ENCODE results near the gene DNAJC10.

The DNAJC10 gene

DNA sequence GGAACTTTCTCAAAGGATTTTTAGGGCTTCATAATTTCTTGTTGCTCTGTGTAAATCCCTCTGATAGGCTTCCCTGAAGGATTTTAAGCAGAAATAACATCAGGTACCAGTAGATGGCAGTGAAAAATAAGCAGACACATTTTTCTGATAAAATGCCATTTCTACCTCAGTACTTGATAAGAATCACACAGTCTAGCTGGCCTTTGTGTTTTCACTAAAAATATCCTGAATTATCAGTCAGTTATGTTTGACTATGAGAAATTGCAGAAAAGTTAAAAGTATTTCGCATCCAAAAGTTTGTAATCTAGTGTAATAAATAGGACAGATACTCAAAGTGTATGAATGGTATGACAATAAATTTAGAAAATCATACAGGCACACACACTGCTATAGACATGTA lies 68.7 kb downstream of the DNAJC10 start:
- DNase-seq (ENCODE audit: low read depth, low spot score), result no peak

GRCh38 chr2:182792441-182792840 lies 76.4 kb downstream of the DNAJC10 start:
- no peak for DNase-seq (ENCODE audit: low read depth, low spot score)

DNA sequence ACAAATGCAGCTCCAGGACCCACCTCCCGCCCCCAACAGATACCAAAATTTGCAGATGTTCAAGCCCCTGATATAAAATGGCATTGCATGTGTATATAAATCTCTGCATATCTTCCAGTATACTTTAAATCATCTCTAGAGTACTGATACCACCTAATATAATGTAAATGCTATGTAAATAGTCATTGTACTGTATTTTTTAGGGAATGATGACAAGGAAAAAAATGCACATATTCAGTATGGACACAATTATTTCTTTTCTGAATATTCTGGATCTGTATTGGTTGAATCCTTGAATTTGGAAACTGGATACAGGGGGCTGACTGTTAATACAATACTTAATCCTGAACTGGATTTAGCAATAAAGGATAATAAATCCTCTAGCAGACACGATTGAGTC lies 82.7 kb downstream of the DNAJC10 start:
- no peak for DNase-seq (ENCODE audit: low read depth, low spot score)

- no peak for DNase-seq (ENCODE audit: low read depth, low spot score)
These were observed 88.1 kb downstream of the DNAJC10 start for GRCh38 chr2:182804128-182804527.

- peak; percentile 38 for DNase-seq (ENCODE audit: low read depth, low spot score)
These were observed 91.3 kb downstream of the DNAJC10 start for GRCh38 chr2:182807319-182807718.

DNA sequence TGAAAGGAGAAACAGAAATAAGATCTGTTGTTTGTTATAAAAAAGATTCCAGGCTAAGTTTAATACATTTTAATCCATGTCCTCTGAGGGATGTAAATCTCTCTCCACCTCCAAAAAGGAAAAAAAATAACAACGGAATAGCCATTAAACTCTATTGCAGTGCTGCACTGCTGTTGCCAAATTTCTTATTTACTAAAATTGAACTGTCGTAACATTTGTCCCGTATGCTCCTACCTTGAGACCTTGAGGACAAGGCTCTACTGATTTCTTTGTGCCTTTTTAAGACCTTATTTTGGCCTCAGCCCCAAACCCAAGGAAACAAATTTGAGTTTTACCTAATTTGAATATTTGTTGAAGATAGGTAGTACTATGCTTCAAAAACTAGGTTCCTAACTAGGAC lies 94.0 kb downstream of the DNAJC10 start:
- no peak for DNase-seq (ENCODE audit: low read depth, low spot score)

- DNase-seq (ENCODE audit: low read depth, low spot score), result no peak
These were observed 98.3 kb downstream of the DNAJC10 start for GRCh38 chr2:182814380-182814779.

GRCh38 chr2:182814804-182815203 lies 98.7 kb downstream of the DNAJC10 start:
- DNase-seq (ENCODE audit: low read depth, low spot score), result no peak

DNA sequence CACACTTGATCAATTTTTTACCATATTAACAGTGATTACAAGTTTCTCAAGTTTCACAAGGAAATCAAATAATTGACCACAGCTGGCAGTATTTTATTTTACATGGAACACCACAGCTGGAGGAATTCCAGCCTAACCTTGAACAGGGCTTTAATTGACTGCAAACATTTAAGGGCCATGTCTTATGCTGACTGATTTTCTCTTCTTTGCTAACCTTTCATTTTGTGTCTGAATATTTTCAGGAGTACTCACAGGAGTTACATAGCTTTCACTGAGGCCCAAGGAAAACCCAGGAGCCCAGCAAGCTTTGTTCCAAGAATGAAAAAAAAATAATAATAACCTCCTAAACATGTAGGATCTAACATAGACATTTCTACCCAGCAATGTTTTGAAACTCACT lies 100.8 kb downstream of the DNAJC10 start:
- no peak for DNase-seq (ENCODE audit: low read depth, low spot score)

GRCh38 chr2:182817558-182817957 lies 101.5 kb downstream of the DNAJC10 start:
- no peak for DNase-seq (ENCODE audit: low read depth, low spot score)

DNA sequence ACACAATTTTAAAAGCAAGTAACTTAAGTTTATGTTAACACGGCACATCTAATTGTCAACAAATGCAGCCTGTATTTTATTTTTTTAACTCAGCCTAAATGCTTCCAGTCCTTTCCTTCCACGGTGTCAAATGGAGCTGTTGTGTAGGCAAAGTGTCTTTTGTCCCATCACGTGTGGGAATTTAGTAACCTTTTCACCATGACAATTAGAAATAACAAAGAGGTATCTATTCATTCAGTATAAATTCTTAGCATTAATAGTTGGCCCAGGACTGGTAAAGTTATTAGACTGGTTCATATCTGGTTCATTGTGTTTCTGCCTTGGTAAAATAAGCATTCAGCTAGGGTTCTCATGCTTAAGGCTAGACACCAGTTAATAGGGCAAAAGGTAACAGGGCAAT lies 102.4 kb downstream of the DNAJC10 start:
- no peak for DNase-seq (ENCODE audit: low read depth, low spot score)

- DNase-seq (ENCODE audit: low read depth, low spot score), result peak; percentile 76
These were observed 102.9 kb downstream of the DNAJC10 start for GRCh38 chr2:182818925-182819324.

DNA sequence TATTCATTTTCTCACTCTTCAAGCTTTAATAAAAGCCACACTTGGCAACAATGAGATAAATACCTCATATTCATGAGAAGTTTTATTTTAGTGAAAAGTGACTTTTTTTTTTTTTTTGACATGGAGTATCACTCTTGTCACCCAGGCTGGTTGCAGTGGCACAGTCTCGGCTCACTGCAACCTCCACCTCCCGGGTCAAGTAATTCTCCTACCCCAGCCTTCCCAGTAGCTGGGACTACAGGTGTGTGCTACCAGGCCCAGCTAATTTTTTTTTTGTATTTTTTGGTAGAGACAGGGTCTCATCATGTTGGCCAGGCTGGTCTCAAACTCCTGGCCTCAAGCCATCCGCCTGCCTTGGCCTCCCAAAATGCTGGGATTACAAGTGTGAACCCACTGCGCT lies 103.4 kb downstream of the DNAJC10 start:
- DNase-seq (ENCODE audit: low read depth, low spot score), result no peak

DNA sequence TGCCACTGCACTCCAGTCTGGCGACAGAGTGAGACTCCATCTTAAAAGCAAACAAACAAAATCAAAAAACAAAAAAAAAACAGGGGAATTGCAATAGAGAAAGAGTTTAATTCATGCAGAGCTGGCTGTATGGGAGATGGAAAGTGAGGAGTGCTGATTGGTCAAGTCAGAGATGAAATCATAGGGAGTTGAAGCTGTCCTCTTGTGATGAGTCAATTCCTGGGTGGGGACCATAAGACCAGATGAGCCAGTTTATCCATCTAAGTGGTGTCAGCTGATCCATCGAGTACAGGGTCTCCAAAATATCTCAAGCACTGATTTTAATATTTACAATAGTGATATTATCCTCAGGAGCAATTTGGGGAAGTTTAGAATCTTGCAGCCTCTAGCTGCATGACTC lies 105.1 kb downstream of the DNAJC10 start:
- no peak for DNase-seq (ENCODE audit: low read depth, low spot score)

DNA sequence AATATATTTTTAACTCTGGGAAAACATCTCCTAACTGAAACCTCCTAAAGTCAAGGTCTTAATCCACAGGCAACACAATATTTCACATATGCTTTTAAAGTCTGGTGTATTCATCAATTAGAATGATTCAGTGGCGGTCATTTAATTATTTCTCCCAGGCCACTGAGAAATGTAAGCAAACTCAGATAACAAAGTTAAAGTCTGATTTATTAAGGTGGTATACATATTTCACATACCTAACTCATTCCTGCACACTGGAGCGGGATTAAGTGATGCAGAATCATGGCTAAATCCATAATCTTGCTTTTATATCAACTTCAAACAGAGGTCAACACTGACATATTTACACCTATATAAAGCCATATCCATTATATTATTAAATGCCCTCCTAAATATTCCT lies 106.7 kb downstream of the DNAJC10 start:
- no peak for DNase-seq (ENCODE audit: low read depth, low spot score)

DNA sequence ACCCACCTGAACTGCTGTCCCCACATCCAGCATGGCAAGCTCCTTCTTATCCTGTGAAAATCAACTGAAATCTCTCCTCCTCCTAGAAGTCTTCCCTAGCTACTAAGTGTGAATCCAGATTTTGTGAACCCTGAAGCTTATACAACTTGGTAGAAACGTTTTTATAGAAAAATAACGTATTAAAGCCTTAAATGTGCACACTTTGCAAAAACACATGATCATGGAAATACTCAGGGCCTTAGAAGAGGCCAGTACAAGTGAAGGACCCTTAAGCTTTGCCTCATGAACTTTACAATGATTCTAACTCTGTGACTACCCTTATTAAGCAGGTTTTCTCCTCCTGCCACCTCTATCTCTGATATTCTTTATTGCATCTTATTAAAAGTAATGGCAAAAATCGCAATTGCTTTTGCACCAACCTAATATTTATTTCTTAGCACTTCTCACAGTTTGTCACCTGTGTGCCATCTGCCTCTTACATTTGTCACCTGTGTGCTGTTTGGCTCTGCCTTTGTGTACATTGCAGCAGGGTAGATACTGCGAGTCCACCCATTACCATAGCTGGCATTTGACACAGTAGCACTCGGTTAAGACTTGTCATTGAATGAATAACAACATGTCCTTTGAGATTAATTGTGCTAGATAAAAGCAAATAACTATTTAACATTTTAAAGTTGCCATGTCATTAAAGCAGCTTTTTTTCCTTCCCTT lies 108.2 kb downstream of the DNAJC10 start:
- DNase-seq (ENCODE audit: low read depth, low spot score), result no peak

DNA sequence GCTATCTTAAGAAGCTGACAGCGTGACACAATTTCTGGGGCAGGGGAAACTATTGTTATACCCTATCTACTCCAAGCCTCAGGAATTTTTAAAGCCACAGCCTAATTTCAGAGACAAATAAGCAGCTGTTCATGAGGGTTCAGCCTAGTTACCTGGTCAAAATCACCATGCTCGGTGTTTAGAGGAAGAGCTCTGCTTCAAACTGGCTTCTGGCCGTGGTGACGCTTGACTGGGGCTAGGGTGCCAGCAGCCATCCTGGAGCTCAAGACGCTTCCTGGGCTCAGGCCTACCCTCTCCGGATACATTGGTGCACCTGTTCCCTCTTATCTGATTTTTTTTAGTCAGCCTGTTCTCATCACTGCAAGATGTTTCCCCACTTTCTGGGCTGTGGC lies 108.7 kb downstream of the DNAJC10 start:
- no peak for DNase-seq (ENCODE audit: low read depth, low spot score)

GRCh38 chr2:182826064-182826463 lies 110.0 kb downstream of the DNAJC10 start:
- DNase-seq (ENCODE audit: low read depth, low spot score), result no peak

- DNase-seq (ENCODE audit: low read depth, low spot score), result no peak
These were observed 110.4 kb downstream of the DNAJC10 start for GRCh38 chr2:182826496-182826895.

DNA sequence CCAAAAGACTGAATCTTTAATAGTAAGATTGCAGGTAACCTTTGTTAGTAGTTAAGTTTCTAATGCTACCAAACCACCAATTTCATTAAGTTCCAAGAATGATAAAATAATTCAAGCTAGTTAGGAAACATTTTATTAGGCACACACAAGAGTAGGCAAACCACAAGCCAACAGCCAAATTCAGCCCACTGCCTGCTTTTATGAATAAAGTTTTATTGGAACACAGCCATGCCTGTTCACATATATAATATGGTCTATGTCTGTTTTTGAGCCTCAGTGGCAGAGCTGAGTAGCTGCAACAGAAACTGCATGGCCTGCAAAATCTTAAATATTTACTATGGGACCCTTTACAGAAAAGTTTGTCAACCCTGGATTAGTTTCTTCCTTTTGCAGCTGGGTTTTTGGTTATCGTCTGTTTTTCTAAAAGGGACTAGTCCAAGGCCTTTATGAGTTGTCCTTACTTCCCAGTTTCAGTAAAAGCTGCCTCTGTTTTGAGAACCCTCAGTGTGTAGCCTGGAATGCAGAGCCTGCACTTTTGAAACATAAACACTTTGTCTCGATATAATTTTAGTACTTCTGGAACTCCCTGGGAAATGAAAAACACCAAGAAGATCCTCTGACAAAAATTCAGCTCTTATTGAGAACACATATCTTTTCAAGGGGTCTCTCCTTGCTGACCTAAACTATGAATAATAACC lies 111.3 kb downstream of the DNAJC10 start:
- no peak for DNase-seq (ENCODE audit: low read depth, low spot score)

GRCh38 chr2:182831101-182831500 lies 115.0 kb downstream of the DNAJC10 start:
- DNase-seq (ENCODE audit: low read depth, low spot score), result no peak

- no peak for DNase-seq (ENCODE audit: low read depth, low spot score)
These were observed 115.9 kb downstream of the DNAJC10 start for GRCh38 chr2:182831921-182832320.

- no peak for DNase-seq (ENCODE audit: low read depth, low spot score)
These were observed 117.2 kb downstream of the DNAJC10 start for GRCh38 chr2:182833084-182833854.
